Caco-2 (cell line): Measurements from ENCODE around the gene MAPK14. TPM values are rescaled to one million over a fixed set of nuclear protein-coding genes. Genes with fewer than 3 reads are reported as not detected.
"Not testable (repeated sequence)": the region's sequence is repeated elsewhere in the genome, so short reads cannot be mapped to it uniquely, and the experiment has no call there.

Experiments
- BruUV-seq: library from RNA; stranded (reverse); fragments of 400-500 nt; replicated peaks from 2 replicates; lab custom pipeline; 2021; lab: Mats Ljungman, UMichigan
- CTCF ChIA-PET: fragments of 300-600 bp; sonication (Branson Sonifier 250); formaldehyde crosslinking; loops from one replicate; lab custom pipeline; 2022; ENCODE audit warnings: antibody characterized with exemption; lab: Charles Lee
- POLR2A ChIA-PET: fragments of 300-600 bp; sonication (Branson Sonifier 250); formaldehyde crosslinking; loops from one replicate; lab custom pipeline; 2022; ENCODE audit warnings: antibody characterized with exemption; lab: Charles Lee
- DNase-seq, 2 experiments: peaks; one replicate each; pipeline versions ENCODE4 v3.0.0 to v3.0.0-alpha.2; 2020 to 2022
- H3K27me3 ChIP-seq: replicated peaks from 2 replicates; pipeline ENCODE4 v1.6.0; 2011; ENCODE audit warnings: low read length; ENCODE audit not compliant: control insufficient read depth, insufficient read depth
- H3K36me3 ChIP-seq: 2 replicates; pipeline ENCODE4 v1.5.1; 2011; ENCODE audit warnings: low read length; ENCODE audit not compliant: control insufficient read depth, insufficient read depth
- H3K4me1 ChIP-seq: fragments of 250-450 bp; sonication (Bioruptor Pico); 2 replicates; pipeline ENCODE4 v1.5.1; 2020; ENCODE audit warnings: mild to moderate bottlenecking
- H3K4me3 ChIP-seq: 2 replicates; pipeline ENCODE4 v1.5.1; 2011; ENCODE audit warnings: low read depth, mild to moderate bottlenecking, control low read depth, low read length
- H3K9me3 ChIP-seq: fragments of 250-450 bp; sonication (Bioruptor Pico); 2 replicates; pipeline ENCODE4 v1.5.1; 2020; ENCODE audit warnings: mild to moderate bottlenecking, moderate library complexity
- H3K27ac Mint-ChIP-seq: one replicate; pipeline ENCODE4 v1.8.0; 2022; ENCODE audit warnings: mixed read lengths; ENCODE audit not compliant: unreplicated experiment
- H3K27me3 Mint-ChIP-seq: one replicate; pipeline ENCODE4 v1.8.0; 2022; ENCODE audit warnings: mixed read lengths; ENCODE audit not compliant: insufficient read depth, unreplicated experiment
- H3K36me3 Mint-ChIP-seq: one replicate; pipeline ENCODE4 v1.8.0; 2022; ENCODE audit warnings: mild to moderate bottlenecking, mixed read lengths; ENCODE audit not compliant: insufficient read depth, unreplicated experiment
- H3K4me1 Mint-ChIP-seq: one replicate; pipeline ENCODE4 v1.8.0; 2022; ENCODE audit warnings: low read depth, mixed read lengths; ENCODE audit not compliant: unreplicated experiment
- H3K4me3 Mint-ChIP-seq: one replicate; pipeline ENCODE4 v1.8.0; 2022; ENCODE audit warnings: mild to moderate bottlenecking, moderate library complexity, mixed read lengths; ENCODE audit not compliant: unreplicated experiment
- H3K9me3 Mint-ChIP-seq: one replicate; pipeline ENCODE4 v1.8.0; 2022; ENCODE audit warnings: mixed read lengths; ENCODE audit not compliant: unreplicated experiment
- intact Hi-C: fragments of 100-400 bp; cut with micrococcal nuclease; formaldehyde crosslinking; loops from one replicate; pipeline ENCODE4 v1.10.0; 2022; ENCODE audit not compliant: unreplicated experiment
- total RNA-seq: library from RNA; stranded (reverse); gene quantifications from 2 replicates; pipeline ENCODE4 v1.2.3, GENCODE V29; 2022
- TF ChIP-seq, protein P1 (sequence below), 2 experiments: fragments of 200-600 bp in 1 of 2; IDR thresholded peaks; 1 replicate in 1 of 2; 2 replicates in 1 of 2; pipeline versions ENCODE4 v1.5.1 to v1.8.0; 2011 to 2022; ENCODE audit warnings: antibody characterized with exemption in 1 of 2, control low read depth in 1 of 2, inconsistent platforms in 1 of 2, low read depth in 1 of 2, low read length in 1 of 2, mild to moderate bottlenecking in 1 of 2, moderate library complexity in 1 of 2; ENCODE audit not compliant: insufficient read depth in 1 of 2, severe bottlenecking in 1 of 2, unreplicated experiment in 1 of 2

The MAPK14 gene
- total RNA-seq, 1 experiment from 2014 or later = 72.0 TPM

DNA sequence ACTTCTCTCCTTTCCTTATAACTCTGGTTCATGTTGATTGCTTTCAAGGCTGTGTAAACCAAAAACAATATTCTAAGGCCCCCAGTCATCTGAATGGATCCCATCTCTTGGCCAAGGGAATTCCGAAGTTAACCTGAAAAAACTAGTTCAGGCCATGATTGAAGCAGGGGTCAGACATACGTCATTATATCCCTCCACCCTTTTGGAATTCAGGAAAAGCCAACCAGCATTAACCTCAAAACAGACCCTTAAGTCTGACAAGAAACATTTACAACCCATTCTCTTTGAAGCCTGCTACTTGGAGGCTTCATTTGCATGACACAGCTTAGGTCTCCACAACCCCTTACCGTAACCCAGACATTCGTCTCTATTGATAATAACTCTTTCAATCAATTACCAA, 42.9 kb upstream of the MAPK14 start:
- no peak for DNase-seq
- Histone ChIP-seq H3K9me3 (no peaks in the 10 kb centered on the region), H3K4me3 (no peak overlapping the region), H3K27me3 (no peaks in the 10 kb centered on the region), H3K4me1 (no peaks in the 10 kb centered on the region), H3K36me3 (no peaks in the 10 kb centered on the region)
- Mint-ChIP-seq H3K27me3 (no peaks in the 10 kb centered on the region), H3K4me1 (peaks cover 7% of the 10 kb centered on the region), H3K9me3 (no peaks in the 10 kb centered on the region), H3K4me3 (no peak overlapping the region), H3K36me3 (no peaks in the 10 kb centered on the region), H3K27ac (no peak overlapping the region)
- ChIA-PET POLR2A (no interaction called here), CTCF (no interaction called here)
- TF ChIP-seq, protein P1, sequence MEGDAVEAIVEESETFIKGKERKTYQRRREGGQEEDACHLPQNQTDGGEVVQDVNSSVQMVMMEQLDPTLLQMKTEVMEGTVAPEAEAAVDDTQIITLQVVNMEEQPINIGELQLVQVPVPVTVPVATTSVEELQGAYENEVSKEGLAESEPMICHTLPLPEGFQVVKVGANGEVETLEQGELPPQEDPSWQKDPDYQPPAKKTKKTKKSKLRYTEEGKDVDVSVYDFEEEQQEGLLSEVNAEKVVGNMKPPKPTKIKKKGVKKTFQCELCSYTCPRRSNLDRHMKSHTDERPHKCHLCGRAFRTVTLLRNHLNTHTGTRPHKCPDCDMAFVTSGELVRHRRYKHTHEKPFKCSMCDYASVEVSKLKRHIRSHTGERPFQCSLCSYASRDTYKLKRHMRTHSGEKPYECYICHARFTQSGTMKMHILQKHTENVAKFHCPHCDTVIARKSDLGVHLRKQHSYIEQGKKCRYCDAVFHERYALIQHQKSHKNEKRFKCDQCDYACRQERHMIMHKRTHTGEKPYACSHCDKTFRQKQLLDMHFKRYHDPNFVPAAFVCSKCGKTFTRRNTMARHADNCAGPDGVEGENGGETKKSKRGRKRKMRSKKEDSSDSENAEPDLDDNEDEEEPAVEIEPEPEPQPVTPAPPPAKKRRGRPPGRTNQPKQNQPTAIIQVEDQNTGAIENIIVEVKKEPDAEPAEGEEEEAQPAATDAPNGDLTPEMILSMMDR (IDR thresholded peaks at IDR 0.05; ENCODE audit: insufficient read depth in 1 of 2, low read depth in 1 of 2, low read length in 1 of 2, severe bottlenecking in 1 of 2, unreplicated experiment in 1 of 2) = no peak
- no TSS peak for BruUV-seq
- intact Hi-C loops = no loop called here

DNA sequence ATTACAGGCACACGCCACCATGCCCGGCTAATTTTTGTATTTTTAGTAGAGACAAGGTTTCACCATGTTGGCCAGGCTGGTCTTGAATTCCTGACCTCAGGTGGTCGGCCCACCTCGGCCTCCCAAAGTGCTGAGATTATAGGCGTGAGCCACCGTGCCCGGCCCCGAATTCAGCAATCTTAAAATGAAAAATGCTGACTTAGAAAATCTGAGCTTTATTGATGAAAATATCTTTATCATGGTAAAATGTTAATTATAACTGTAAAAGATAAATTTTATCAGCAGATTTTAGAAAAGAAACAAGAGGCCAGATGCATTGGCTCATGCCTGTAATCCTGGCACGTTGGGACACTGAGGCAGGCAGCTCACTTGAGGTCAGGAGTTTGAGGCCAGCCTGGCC, 39.6 kb upstream of the MAPK14 start:
- BruUV-seq, DNase-seq, H3K27me3 ChIP-seq, H3K27ac Mint-ChIP-seq, POLR2A ChIA-PET, H3K36me3 ChIP-seq, H3K4me1 Mint-ChIP-seq, H3K9me3 ChIP-seq, H3K9me3 Mint-ChIP-seq, H3K4me1 ChIP-seq, H3K36me3 Mint-ChIP-seq, H3K4me3 ChIP-seq, H3K27me3 Mint-ChIP-seq, intact Hi-C loops, CTCF ChIA-PET, H3K4me3 Mint-ChIP-seq: not testable (repeated sequence)

DNA sequence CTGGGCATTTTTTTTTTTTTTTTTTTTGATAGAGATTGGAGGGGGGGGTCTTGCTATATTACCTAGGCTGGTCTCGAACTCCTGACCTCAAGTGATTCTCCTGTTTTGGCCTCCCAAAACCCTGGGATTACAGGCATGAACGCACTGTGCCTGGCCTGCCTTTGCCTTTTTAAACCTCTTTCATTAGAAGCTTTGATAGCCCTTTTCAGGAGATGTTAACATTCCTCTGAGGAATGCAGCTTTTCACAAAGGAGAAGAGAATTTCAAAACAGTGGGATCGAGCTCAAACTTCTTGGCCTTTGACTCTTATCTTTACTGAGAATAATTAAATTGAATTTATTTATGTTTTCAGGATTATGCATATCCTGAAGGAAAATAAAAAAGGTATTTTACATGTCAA, 34.5 kb upstream of the MAPK14 start:
- H3K36me3 ChIP-seq = no peaks in the 10 kb centered on the region
- H3K9me3 ChIP-seq = no peaks in the 10 kb centered on the region
- CTCF ChIA-PET = interaction anchor here (0.5 to 0.8 kb wide), 4 partner anchors 22 to 766 kb away, joined by 3 to 7 read pairs (median 6); partner anchors contain the start of gene MAPK14

More for the DNA sequence above, 34.5 kb upstream of the MAPK14 start:
- Histone ChIP-seq H3K27me3 (no peaks in the 10 kb centered on the region), H3K4me1 (no peaks in the 10 kb centered on the region), H3K4me3 (no peak overlapping the region)
- Mint-ChIP-seq H3K36me3 (no peaks in the 10 kb centered on the region), H3K4me1 (no peaks in the 10 kb centered on the region), H3K9me3 (no peaks in the 10 kb centered on the region), H3K27me3 (no peaks in the 10 kb centered on the region), H3K4me3 (no peak overlapping the region), H3K27ac (no peak overlapping the region)
- TF ChIP-seq, protein P1 (IDR thresholded peaks at IDR 0.05; ENCODE audit: insufficient read depth in 1 of 2, low read depth in 1 of 2, low read length in 1 of 2, severe bottlenecking in 1 of 2, unreplicated experiment in 1 of 2) = no peak
- no peak for DNase-seq
- POLR2A ChIA-PET = no interaction called here
- intact Hi-C loops = no loop called here
- no TSS peak for BruUV-seq
